Suppressor macrophage treated with lipopolysaccharide for 4 hours (primary cell): ENCODE measurements around the gene HAT1.
"Not testable (repeated sequence)": the region's sequence is repeated elsewhere in the genome, so short reads cannot be mapped to it uniquely, and the experiment has no call there.

Experiments
- DNase-seq: peaks from one replicate; pipeline ENCODE4 v3.0.0-alpha.2; 2020

The HAT1 gene, protein sequence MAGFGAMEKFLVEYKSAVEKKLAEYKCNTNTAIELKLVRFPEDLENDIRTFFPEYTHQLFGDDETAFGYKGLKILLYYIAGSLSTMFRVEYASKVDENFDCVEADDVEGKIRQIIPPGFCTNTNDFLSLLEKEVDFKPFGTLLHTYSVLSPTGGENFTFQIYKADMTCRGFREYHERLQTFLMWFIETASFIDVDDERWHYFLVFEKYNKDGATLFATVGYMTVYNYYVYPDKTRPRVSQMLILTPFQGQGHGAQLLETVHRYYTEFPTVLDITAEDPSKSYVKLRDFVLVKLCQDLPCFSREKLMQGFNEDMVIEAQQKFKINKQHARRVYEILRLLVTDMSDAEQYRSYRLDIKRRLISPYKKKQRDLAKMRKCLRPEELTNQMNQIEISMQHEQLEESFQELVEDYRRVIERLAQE

DNA sequence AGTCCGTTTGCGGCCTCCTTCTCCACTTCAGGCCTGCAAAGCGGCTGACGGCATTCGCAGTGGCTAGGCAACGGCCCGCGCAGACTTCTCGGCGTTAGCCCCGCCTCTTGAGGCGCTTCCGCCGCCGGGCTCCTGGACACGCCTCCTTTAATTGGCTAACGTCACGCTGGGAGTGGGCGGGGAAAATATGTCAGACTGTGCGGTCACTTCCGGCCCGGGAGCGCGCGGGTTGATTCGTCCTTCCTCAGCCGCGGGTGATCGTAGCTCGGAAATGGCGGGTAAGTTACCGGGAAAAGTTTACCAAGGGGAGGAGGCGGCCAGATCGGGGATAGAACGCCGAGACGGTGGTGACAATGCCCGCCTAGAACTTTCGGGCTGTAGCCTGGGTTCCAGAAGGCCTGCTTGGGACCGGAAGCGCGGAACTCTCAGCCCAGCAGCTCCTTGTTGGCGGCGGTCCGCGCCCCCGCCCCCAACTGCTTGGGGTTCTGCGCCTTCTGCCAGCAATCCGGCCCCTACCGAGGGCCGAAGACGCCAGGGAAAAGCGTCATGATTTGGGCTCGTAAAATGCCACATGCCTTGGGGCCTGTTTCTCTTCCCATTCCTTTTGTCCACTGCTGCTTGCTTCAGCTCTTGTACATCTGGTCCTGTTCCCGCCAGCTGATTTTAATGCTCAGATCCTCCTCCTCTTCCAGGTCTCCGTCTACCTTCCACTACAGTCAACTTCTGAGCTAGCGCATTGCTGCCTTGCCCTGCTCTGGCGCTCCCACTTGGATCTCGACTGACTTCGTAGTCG is at the start of gene HAT1:
Gene HAT1 (plus strand): TSS at position 232 of the 793 bp plus-strand sequence. CDS start 40 bp downstream, at position 272.
- DNase-seq = peak; percentile 99

DNA sequence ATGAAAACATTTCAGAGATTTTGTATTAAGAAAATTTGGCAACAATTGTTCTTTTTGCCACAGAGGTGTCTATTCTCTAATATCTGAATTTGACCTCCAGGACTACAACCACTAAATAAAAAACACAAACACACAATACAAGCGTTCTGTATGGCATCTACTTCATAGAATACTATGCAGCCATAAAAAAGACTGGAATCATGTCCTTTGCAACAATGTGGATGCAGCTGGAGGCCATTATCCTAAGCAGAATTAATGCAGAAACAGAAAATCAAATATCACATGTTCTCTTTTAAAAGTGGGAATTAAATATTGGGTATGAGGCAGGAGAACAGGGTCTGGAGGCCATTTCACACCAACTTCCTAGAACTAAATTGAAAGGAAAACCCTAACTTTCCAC is 47.7 kb upstream of the HAT1 start:
- DNase-seq = no peak

DNA sequence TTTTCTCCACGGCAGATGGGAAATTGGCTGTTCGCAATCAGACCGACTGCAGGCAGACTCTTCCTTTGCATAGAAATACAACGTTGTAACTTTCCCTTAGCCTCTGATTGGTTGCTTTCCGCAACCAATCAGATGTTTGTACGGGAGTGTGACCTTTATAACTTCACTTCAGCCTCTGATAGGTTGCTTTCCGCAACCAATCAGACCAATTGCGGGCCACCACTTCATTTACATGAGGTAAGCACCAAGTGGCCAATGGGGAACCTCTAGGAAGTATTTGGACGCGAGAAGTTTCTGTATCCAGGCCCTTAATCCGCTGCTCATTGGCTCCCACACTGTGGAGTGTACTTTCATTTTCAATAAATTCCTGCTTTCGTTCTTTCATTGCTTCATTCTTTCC is 47.3 kb upstream of the HAT1 start:
- DNase-seq = no peak

DNA sequence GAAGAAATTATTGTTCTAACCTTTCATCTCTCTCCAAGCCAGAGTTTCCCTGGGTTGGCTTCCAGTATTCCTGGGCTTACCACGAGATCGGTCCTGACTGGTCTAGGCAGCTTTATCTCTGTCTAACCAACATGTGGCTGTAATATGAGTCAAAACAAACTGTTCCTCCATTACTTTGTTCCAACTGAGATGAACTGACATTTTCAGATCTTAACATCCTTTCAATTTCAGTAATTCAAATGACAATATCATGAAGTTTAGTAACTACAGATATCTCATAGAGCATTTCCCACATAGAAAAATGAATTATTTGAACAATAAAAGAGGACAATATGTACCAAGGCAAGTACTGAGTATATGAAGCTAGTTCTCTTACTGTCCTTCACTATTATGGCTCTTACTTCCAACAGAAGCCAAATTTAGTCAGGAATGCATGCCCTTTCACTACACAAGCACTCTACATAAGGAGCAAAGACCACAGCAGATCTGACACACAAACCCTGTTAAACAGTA is 43.7 kb upstream of the HAT1 start:
- no peak for DNase-seq

DNA sequence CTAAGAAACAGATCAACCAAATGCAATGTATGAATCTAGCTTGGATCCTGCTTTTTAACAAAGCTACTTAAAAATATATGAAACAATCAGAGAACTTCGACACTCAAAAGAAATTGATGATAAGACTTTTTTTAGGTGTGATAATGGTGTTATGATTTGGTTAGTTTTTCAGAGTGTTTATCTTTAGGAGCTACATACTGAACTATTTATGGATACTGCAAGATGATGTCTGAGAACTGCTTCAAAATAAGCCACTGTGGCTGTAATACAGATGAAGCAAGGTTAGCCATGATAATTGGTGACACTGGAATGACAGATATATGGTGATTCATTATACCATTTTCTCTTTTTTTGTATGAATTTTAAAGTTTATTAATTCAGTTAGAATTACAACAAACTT is 42.4 kb upstream of the HAT1 start:
- DNase-seq = no peak

DNA sequence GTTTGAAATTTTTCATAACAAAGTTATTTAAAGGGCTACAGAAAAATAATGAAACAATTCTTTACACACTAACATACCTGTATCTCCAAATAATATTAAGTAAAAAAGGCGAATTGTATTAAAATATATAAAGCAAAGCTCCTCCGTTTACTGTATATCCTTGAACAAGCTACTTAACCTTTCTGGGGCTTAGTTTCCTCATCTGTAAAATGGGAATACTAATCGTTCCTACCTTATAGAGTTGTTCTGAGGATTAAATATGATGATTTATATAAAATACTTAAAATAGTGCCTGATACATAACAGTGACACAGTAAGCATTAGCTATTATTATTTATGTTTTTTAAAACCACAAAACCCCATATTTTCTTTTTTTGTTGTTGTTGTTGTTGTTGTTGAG is 41.5 kb upstream of the HAT1 start:
- DNase-seq = no peak

DNA sequence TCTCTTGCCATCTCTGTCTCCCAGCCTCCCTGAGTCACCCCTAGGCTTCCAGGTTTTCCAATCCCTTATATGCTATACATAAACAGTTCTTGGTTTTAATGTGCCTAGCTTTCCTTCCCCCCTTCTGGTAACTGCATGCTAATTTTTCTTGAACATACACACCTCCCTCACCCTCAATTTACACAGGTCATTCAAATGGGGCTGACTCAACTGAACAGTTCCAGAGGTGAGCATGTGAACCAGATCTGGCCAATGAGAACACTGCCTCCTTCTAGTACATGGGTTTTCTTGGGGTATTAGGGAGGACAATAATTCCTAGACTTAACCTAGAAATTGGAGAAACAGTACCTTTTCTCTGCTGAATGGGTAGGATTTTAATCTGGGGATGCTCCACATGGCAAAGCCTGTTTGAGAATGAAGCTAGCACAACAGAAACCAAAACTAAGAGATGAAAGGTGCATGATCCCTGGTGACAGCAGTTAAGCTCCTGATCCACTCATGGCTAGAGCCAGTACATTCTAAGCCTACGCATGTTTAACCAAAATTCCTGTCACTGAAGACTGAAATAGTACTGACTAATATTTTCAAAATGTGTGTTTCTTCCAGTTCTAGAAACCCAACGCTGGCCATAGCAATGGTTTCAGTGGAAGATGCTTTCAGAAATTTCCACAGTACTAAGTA is 40.0 kb upstream of the HAT1 start:
- DNase-seq = no peak

DNA sequence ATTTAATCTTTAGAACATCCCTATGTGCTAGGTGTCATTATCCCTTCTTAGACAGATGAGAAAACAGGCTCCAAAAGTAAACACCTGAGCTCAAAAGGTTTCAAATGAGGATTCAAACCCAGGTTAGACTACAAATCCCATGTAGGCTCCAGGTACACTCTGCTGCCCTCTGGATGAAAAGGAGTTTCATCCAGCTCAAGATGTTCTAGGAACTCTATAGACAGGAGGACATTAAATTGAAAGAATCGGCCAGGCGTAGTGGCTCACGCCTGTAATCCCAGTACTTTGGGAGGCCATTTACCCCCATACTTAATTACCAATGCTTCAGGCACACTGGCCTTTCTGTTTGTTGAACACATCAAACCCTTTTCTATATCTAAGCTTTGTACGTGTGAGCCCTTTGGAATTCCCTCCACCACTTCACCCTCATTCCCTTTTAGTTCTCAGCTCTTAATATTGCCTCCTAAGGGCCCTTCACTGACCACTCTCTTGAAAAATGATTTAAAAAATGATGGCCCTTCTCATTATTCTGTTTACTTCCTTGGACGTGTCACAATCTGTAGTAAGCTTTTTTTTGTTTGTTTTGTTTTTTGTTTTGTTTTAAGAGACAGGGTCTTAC is 38.9 kb upstream of the HAT1 start:
- no peak for DNase-seq

DNA sequence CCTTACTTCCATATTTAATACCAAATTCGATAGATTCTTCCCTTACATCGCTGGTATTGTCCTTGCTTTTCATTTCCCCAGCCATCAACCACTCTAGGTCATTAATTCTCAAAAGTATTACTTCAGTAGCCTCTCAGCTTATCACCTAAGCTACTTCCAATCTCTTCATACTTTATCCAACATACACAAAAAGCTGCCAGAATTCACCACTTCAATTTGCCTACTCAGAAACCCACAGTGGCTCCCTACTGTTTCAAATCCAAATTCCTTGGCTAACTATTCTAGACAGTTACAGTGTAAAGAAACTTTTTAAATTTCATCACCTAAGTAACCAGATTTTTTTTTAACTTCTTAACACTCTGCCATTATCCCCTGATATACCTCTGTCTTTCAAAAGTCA is 32.9 kb upstream of the HAT1 start:
- DNase-seq = no peak

DNA sequence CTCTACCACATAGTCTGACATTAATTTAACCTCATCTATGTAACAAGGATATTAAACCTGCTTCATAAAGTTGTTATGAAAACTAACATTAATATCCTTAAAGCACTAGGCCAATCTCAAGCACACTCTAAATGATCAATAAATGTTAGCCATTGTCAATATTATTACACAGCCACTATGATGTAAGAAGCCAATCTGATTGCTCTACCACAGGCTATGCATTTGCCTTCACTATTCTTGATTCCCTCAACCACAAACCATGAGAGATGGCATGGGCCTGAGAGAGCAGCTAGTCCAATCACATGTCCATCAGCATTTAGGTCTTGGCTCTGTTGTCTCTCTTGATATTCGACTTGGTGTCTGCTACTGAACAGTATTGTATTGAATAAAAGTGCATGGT is 32.5 kb upstream of the HAT1 start:
- DNase-seq = no peak

DNA sequence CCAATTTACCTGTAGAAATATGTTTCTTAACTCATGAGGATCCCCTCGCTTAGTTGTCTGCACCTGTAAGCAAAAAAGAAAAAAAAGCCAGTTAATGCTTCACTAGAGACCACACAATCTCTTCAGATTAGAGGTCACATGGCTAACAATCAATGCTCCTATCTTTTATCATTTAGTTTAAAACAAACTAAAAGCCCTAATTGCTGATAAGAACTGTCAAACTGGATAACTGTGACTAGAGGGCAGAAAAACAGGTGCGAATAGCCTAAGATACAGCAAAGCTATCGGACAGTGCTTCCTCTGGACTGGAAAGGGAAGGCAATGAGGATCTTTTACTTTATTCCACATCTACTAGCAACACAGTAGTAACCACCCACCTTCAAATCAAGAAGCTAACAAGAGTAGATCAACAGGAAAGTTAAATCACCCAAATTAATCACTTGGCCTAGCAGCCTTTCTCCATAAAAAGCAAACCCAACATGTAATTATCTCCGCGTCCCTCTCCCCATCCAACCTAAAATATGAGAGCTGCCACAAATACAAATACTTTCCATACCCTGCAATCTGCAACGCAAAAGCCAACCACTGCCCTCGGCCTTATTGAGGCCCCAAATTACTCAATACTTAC is 29.0 kb upstream of the HAT1 start:
- DNase-seq = no peak

DNA sequence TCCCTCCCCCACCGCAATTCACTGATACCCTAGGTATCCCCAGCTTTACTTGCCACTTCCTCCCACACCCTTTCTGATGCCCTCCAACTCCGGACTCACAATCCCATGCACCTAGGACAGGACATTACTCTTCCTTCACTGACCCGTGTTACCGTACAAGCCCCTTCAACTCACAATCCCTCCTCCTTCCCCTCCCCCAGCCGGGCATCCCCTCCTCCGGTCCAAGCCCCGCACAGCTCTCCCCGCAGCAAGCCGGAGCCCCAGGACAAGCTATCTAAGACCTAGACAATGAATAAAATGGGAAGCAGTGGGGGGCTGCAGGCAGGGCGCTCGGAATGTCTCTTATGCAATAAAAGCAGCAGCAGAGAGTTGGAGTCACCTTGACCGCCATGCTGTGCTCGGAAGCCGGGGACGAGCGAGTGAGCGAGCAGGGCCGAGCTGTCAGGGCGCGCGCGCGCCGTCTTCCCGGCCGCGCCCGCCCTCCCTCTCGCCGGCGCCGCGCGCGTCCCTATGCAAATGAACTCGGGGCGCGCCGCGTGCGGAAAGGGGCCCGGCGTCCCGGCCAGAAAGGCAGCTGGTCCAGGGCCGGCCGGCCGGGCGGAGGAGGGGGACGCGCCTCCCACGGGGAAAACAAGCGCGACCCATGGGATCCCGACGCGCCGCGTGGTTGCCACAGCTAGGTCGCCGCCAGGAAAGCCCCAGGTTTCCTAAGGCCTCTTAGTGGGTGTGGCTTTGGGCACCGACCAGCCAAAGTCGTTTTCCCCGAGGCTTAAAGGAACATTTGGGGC is 28.2 kb upstream of the HAT1 start, which contains the start of gene SLC25A12:
Gene SLC25A12 (minus strand): TSS at position 421 of the 788 bp plus-strand sequence. CDS start 30 bp downstream, at position 391.
- DNase-seq = peak; percentile 85

DNA sequence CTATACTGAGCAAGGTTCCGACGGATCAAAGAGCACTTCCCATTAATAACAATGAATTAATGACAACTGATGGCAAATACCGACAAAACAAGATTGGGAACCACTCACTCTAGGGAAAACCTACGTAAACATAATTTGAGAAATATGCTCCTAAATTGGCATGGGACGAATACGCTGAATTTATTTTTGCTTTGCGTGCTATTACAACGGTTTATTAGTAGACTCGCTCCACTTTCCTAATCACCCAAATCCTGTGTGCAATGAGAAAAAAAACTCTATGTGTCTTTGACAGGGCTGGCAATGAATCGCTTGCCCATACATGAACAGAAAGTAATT is 27.7 kb upstream of the HAT1 start:
- DNase-seq = no peak

DNA sequence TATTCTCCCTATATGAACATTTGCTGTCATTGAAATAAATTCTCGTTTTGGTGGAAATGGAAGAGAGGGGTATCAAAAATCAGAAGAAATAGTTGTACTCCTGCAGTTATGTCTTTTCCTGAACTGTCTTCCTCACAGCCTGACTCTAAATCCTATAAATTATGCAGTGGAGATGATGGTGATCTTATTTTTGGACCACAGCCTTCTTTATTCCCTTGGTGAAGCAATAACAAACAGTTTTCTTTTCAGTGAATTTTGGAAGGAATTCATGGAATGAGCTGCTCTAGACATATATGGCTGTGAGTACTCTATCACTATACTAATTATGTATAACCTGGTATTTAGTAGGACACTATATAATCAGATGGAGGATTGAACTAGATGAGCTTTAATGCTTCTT is 26.5 kb upstream of the HAT1 start:
- DNase-seq = no peak

DNA sequence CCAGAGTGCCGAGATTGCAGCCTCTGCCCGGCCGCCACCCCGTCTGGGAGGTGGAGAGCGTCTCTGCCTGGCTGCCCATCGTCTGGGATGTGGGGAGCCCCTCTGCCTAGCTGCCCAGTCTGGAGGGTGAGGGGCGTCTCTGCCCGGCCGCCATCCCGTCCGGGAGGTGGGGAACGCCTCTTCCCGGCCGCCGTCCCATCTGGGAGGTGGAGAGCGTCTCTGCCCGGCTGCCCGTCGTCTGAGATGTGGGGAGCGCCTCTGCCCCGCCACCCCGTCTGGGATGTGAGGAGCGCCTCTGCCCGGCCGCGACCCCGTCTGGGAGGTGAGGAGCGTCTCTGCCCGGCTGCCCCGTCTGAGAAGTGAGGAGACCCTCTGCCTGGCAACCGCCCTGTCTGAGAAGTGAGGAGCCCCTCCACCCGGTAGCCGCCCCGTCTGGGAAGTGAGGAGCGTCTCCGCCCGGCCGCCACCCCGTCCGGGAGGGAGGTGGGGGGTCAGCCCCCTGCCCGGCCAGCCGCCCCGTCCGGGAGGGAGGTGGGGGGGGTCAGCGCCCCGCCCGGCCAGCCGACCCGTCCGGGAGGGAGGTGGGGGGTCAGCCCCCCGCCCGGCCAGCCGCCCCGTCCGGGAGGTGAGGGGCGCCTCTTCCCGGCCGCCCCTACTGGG is 22.5 kb upstream of the HAT1 start:
- DNase-seq = not testable (repeated sequence)

DNA sequence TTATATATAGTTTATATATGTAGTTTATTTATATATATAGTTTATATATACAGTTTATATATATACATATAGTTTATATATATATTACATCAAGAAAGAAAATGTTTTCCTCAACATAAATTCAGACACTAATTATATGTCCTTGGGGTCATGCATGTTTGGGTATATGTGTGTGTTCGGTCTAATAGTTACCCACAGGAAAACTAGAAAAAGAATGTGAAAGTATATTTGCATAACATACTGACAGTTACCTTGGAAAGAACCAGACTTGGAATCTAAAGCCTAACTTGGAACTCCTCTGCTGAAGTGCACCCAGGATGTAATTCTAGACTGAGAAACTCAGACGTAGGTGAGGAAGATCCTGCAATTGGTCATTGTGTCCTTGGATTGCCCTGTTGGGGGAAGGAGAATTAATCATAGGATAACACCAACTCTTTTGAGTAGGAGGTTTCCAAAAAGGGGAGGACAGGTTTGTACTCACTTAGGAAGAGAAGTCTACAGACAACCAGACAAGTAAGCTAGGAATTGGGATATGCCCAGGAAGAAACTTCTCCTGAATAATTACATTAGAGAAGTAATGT is 19.3 kb upstream of the HAT1 start:
- no peak for DNase-seq

DNA sequence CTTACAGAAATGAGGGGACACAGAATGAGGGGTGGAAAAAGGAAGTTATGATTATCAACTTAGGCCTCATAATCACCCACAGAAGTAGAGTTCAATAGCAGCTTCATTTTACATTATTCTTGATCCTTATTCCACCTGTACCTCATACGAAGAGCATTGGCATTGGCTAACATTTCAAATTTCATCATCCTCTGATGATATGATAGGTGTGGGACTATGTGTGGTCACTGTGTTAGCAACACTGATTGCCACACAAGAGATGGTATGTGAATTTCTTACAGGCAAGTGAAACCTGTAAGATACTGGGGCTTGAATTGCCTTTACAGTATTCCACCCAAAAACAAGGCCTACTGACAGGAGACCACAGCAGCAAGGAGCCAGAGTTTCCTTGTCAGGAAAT is 14.0 kb upstream of the HAT1 start:
- no peak for DNase-seq

DNA sequence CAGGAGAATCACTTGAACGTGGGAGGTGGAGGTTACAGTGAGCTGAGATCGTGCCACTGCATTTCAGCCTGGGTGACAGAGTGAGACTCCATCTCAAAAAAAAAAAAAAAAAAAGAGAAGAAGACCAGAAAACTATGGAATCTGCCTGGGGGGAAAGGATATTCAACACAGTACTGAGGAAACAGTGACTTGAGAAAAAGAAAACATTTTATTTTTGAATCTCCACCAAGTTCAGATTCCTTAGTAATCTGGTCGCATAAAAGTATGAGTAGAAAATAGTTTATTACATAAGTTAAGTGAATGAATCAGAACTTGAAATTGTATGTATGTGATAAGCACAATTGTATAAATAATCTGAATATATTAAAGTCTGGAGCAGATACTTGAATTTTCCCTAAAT is 13.0 kb upstream of the HAT1 start:
- DNase-seq = no peak

DNA sequence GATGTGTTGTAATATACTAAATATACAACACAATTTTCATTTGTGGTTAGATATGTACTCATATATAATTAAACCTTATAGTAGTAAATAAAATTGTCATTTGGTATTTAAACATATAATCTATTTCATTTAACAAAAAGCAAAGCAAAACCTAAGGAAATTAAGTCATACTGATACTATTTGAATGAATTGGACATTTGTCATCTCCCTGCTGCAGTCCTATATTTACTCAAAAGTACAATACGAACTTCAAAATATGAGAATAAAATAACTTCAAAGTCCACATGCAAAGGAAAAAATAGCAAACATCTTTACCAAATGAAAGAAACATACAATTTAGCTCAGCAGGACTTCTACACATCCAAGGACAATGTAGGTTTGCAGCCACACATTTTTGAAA is 11.8 kb upstream of the HAT1 start:
- DNase-seq = no peak

DNA sequence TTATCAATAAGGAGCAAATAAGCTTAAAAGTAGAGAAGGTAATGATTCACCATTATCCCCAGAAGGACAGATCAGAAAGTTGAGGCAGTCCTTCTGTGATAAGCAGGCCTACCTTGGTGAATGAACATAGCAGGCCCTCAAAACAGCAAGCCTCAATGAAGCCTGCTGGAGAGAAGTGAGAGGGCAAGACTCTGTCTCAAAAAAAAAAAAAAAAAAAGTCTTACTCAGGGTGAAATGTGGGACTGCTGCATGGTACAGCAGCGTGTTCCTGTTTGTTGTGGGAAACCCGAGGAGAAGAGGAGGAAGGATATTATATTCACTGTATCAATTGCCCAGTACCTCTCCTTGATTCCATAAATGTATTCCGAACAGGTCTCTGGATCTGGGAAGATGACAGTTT is 8.7 kb upstream of the HAT1 start:
- DNase-seq = no peak

DNA sequence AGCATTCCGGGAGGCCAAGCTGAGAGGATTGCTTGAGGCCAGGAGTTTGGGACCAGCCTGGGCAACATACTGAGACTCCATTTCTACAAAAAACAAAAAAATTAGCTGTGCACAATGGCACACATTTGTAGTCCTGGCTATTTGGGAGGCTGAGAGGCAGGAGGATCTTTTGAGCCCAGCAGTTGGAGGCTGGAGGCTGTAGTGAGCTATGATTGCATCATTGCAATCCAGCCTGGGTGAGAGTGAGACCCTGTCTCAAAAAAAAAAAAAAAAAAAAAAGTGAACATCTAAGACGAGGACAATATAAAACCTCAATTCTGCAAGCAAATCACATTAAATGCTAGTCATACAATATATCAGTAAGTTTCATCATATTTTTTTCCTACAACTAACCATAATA is 2.8 kb upstream of the HAT1 start:
- DNase-seq = no peak
